Hematopoietic multipotent progenitor cell treated with erythropoietin and hydrocortisone succinate and interleukin-3 and kit ligand, for 6 days (in vitro differentiated cells): ENCODE results near the gene PRRC2B.
A peak's percentile ranks its signal among the peaks of the same experiment; 100 is the strongest.
"Not testable (repeated sequence)": the region's sequence is repeated elsewhere in the genome, so short reads cannot be mapped to it uniquely, and the experiment has no call there.

Source experiments
- DNase-seq: peaks from one replicate; pipeline ENCODE4 v3.0.0-alpha.2; 2015

PRRC2B gene

DNA sequence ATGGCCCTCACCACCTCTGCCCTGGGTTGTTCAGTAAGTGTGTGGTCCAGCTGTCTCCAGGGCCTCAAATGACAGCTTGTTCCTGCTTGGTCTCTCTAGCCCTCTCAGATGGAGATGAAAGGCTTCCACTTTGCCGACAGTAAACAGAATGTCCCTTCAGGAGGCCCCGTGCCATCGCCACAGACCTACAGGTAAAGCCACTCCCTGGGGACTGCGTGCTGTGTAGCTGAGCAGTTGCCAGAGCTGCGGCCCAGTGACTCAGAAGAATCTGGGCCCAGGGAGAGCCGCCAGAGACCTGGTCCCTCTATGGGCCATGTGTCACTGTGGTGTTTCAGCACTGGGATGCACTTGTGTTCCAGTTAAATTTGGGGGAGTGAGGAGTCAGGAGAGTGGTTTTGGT is 98.2 kb downstream of the PRRC2B start:
- DNase-seq, result no peak

DNA sequence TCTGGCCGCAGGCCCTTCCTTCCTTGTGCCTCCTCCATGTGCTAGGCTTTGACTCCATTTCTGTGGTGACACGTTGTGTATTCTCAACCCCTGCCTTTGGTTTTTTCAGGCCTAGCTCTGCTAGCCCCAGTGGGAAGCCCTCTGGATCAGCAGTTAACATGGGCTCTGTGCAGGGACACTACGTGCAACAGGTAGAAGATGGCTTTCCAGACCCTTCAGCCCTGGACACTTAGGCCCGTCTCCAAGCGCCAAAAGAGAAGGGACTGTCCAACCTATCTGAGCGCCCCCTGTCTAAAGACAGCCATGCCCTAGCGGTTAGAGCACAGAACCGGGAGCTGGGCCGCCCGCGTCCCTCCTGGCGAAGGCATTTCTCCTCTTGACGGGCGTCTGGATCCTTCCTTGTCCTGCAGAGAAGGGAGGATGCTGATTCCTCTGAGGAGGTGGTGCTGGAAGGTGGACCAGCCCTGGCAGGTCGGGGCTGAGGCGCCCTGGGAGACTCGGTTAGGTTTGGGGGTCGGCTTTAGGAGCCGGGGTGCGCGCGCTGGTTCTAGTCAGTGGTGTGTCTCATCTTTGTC is 100.5 kb downstream of the PRRC2B start:
- no peak for DNase-seq

DNA sequence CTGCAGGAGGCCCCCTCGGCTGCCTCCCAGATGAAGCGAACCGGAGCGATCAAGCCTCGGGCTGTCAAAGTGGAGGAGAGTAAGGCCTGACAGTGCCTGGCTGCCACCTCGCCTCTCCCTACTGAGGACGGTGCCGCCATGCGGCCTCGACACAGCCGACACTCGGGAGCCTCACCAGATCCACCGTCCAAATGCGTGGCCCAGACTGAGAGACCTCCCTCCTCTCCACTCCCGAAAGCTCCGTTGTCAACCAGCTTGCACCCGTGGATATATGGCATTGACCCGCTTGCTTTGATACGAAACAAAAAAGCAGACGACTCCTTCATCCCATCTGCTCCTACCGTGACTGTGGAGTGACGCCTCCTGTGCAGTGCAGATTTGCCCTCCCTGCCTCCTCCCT is 101.9 kb downstream of the PRRC2B start:
- DNase-seq, result no peak

DNA sequence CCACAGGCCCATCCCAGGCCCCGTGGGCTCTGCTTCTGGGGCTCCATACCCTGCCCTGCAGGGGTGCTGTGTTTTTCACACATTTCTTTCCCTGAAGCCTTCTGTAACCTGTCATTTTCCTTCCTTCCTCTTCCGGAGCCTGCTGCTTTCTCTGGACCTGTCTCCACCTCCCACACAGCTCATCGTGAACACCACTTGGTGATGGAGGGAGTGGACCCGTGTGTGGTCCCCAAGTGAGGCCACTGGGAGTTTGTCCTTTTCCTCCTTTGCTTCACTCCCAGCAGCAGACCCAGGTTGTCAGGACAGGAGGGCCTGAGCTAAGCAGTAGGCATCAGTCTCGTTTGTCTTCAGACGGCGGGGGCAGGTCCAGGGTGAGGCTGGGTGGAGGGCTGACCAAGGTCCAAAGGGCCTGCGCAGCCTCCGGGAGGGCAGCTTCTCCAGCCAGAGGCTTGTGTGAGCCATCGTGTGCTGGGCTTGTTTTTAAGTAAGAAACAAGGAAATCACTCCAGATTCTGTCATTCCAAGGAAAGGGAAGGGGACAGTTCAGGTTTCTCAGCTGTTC is 103.0 kb downstream of the PRRC2B start:
- DNase-seq, result no peak

DNA sequence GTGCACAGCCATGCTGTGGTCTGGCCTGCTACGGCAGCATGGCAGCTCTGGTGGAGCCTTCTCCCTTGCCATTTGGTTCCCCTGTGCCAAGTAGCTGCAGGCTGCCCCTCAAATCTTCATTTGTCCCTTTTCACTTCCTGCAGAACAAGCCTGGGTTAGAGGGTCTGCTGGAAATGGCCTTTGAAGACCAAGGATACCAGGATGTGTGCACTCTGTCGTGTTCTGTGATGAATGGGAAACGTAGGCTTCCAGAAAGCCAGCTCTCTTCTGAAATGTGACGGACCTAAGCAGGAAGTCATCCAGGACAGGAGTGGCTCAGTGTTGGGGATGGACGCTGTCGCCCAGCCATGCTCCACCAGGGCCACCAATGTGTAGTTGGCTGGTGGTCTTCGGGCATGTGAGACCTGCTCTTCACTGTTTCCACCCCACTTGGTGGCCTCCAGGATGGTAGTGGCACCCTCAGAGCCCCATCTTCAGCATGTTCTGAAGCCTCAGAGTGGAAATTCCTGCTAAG is 105.4 kb downstream of the PRRC2B start:
- no peak for DNase-seq

DNA sequence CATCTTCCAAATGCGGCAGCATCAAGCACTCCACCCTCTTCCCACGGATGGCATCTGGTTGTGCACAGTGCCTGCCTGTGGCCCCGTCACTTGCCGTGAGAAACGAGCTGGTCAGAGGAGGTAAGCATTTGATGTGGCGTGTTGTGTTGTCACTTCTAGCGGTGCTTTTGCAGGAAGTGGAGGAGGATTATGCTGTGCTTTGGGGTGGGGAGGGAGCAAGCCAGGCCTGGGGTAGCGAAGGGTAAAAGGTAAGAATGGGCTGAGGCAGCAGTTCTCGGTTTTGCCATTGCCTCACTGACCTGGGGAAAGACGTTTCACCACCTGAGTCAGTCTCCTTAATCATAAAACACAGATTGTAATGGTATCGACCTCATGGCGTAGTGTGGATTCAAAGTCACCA is 106.5 kb downstream of the PRRC2B start:
- no peak for DNase-seq

DNA sequence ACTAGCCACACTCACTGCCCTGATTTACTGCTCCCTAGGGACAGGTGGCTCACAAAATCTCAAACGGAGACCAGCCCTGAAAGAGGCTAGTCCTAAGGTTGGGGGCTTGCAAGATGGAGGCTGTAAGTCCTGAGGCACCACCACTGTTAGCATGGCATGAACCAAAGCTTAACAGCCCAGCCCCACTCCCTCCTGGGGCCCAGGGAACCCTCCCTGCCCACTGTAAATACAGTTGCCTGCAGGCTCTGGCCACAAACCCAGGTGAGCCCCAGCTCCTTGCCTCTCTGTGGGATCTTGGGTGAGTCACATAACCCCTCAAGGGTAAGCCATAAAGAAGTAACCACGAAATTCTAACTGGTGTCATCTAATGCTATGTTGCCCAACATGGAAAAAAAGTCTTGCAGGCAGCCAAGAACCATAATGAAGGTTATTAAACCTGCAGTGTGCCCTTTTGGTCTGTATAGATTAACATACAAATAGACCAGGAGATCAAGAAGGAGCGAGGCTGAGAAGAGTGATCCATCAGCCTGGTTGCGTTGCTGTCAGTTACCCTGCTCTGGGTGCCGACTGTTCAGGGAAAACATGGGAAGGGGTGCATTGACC is 107.2 kb downstream of the PRRC2B start:
- DNase-seq, result peak; percentile 32

DNA sequence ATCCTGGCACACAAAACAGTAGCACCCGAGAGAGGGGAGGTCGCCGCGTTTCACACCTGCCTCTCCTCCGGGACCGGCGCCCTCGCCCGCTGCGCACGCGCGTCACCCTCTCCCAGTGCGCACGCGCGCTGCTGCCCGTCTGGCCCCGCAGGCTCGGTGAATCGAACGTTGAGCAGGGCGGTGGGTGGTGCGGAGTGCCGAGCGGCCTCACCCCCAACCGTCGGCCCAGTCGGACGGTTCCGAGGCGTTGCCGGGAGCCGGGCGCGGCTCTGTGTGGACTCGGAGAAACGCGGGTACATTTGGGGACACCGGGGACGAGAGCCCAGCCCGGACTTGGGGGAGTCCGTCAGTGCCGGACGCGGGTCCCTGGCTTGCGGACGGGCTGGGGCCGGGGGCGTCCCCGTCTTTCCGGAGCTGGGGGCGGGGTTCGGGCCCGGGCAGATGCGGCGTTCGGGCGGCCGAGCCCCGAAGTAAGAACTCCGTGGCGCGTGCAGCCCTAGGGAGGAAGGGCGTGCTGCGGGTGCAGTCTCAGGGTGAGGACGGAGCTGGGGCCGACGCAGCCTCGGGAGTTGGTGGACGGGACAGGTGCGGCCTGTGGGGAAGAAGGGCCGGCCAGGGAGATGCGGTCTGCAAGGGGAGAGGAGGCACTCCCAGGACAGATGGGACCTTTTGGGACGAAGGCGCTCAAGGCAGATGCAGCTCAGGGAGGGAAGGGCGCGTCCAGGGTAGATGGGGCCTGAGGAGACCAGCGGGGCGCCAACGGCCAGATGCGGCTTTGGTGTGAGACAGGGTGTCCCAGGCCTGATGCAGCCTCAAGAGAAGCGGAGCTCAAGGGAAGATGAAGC is 109.1 kb downstream of the PRRC2B start, which contains the start of gene POMT1:
POMT1 (plus strand) TSS at position 138 of the 845 bp plus-strand sequence. CDS start 1,301 bp downstream, outside the sequence.
- peak; percentile 88 for DNase-seq

DNA sequence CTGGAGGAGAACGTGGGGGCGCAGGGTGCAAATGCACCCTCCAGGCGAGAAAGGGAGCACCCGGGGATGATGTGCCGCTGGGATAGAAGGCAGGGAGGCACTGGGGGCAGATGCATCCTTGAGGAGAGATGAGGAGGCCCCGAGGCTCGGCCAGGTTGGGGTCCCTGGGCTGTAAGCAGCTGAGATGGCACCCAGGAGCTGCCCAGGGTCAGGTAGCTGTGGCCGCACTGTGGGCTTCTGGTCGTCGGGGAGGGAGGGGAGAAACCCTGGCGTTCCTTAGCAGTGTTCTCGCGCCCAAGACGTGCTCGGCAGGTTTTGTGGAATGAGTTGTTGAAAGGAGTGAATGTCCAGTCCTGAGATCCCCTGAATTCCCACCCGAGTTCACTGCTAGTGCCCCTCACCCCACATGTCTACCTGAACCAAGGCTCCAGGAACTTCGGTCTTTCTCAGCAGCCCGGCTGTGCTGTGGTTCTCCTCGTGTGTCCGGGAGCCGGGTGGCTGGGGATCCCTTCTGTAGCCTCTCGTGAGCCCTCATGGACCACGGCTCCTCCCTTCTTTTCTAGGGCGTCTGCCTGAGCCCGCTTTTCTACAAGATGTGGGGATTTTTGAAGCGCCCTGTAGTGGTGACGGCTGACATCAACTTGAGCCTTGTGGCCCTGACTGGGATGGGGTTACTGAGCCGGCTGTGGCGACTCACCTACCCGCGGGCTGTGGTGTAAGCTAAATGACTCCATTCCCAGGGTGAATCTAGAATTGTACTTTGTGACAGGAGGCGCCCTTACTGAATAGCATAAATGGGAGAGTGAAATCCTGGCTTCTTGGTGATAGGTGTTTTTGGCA is 110.0 kb downstream of the PRRC2B start:
- DNase-seq, result peak; percentile 53

DNA sequence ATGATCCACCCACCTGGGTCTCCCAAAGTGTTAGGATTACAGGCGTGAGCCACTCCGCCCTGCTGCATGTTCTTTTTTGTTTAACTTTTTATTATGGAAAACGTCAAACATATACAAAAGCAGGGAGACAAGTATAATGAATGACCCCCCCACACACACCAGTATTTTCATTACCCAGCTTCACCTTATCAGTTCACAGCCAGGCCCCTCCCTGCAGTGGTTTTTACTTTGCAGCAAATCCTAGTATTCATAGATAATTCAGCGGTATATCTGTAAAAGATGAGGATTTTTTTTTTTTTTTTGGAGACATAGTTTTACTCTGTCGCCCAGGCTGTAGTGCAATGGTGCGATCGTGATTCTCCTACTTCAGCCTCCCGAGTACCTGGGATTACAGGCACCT is 111.1 kb downstream of the PRRC2B start:
- DNase-seq, result peak; percentile 73

DNA sequence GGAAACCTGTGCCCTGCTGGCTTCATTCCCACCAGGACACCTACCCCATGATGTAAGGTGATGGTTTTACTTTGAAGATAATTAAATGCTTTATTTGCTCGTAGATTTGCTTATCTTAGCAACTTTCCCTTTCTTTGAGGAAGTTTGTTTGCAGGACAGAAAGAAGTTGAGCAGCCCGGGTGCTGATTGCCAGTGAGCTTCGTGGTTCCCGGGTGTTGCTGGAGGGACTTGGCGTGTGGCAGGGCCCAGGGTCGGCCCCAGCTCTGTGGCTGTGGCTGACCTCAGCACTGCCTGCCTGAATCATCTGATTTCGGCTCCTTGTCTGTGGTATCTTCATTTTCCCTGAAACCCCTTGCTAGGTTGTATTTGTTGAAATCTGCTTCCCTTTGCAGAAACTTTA is 117.5 kb downstream of the PRRC2B start:
- DNase-seq, result no peak

DNA sequence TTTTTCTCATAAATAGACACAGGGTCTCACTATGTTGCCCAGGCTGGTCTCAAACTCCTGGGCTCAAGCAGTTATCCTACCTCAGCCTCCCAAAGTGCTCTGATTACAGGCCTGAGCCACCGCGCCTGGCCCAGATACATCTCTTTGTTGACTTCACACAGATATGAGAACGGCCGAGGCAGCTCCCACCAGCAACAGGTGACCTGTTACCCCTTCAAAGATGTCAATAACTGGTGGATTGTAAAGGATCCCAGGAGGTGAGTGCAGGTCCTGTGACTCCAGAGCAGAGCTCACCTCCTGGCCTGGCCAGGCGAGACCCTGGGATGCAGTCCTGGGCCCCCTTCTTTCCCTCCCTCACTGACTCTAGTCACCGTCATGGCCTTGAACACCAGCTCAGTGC is 118.0 kb downstream of the PRRC2B start:
- DNase-seq, result no peak

DNA sequence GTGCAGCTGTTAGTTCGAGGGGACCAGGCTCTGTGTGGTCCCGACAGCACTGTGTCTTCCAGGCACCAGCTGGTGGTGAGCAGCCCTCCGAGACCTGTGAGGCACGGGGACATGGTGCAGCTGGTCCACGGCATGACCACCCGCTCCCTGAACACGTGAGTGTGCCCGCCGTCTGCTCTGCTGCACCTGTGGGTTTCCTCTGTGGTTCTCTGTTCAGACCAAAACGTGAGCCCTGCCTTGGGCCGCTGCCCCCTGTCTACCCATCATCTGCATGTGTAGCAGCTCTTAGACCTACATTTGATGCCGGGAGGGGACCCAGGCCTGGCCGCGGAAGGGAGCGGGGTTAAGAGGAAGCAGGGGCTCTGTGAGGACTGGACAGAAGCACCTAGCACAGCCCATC is 119.3 kb downstream of the PRRC2B start:
- DNase-seq, result no peak

DNA sequence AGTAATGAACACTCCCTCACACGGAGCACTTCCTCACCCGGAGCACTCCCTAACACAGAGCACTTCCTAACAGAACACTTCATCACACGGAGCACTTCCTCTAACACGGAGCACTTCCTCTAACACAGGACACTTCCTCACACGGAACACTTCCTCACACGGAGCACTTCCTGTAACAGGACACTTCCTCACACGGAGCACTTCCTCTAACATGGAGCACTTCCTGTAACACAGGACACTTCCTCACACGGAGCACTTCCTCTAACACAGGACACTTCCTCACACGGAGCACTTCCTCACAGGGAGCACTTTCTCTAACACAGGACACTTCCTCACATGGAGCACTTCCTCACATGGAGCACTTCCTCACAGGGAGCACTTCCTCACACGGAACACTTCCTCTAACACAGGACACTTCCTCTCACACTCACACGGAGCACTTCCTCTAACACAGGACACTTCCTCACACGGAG is 121.7 kb downstream of the PRRC2B start:
- not testable (repeated sequence) for DNase-seq

DNA sequence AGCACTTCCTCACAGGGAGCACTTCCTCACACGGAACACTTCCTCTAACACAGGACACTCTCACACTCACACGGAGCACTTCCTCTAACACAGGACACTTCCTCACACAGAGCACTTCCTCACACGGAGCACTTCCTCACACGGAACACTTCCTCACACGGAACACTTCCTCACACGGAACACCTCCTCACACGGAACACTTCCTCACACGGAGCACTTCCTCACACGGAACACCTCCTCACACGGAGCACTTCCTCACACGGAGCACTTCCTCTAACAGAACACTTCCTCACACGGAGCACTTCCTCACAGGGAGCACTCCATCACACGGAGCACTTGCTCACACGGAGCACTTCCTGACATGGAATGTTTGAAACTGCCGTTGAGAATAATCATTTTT is 122.2 kb downstream of the PRRC2B start:
- no peak for DNase-seq

DNA sequence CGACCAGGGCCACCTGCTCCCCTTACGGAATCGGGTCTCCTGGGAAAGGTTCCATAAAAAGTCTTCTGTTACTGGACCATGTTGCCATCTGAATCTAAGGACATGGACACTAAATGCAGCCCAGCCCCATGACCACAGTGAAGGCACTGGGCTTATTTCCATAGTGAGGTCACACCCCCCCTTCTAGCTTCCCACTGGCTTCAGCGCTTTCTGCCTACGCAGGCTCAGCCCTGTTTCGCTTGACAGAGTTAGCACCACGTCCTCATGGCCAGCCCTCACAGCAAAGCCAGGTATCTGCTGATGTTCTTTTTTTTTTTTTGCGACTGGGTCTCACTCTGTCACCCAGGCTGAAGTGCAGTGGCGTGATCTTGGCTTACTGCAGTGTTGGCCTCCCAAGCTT is 123.0 kb downstream of the PRRC2B start:
- no peak for DNase-seq

DNA sequence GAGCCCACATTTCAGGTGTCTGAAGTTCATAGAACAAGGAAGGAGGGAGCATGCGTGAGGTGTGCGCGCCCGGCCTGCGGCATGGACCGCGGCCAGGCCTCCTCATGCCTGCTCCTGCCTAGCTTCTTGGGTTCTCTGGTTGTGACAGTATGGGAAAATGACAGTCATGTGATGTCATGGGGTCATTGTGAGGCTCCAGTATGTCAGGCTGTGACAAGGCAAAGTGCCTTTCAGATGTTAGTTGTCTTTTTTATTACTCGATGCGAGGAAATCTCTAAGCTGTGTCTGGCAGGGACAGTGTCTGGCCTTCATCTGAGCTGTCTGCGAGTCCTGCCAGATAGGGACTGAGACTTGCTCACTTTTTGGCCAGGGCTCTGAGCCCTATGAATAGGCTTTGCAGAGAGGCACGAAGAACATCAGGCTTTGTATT is 123.9 kb downstream of the PRRC2B start:
- no peak for DNase-seq

DNA sequence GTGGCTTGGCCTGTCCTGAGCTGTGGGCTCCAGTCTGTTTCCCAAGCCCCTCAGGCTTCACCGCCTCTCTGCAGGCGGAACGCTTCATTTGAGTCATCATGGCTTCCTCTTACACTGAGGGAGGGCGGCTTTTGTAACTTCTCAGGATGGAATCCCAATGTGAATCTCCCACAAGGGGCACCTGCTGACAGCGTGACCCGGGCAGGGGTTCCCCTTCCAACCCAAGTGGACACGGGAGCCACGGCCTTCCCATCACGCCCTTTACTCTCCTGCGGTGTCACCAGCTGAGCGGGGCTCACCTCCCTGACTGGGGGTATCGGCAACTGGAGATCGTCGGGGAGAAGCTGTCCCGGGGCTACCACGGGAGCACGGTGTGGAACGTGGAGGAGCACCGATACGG is 124.7 kb downstream of the PRRC2B start:
- no peak for DNase-seq

DNA sequence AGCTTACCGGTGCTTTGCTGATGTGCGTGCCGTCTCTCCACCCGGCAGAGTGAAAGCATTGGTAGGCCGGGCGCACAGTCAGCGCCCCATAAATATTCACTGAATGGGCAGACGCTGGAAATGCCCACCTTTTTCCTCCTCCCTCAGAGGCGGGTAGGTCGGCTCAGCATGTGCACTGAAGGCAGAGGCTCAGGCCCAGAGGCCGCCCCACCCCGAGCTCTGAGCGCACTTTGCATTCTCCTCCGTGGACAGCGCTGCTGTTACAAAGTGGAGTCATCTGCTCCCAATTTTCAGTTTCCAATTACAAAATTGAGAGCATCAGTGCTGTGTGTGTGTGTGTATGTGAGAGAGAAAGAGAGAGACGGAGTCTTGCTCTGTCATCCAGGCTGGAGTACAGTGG is 126.6 kb downstream of the PRRC2B start:
- no peak for DNase-seq

DNA sequence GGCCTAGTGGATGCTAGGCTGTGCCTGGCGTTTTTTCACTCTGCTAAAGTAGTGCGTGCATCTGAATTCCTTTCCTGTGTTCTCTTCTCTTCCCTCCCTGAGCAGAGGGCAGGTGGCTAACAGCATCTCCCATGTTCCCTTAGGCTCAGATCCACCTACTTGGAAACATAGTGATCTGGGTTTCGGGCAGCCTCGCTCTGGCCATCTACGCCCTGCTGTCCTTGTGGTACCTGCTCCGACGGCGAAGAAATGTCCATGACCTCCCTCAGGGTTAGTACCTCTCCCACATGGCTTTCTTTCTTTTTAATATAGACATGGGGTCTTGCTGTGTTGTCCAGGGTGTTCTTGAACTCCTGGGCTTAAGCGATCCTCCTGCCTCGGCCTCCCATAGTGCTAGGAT is 127.3 kb downstream of the PRRC2B start:
- DNase-seq, result no peak

DNA sequence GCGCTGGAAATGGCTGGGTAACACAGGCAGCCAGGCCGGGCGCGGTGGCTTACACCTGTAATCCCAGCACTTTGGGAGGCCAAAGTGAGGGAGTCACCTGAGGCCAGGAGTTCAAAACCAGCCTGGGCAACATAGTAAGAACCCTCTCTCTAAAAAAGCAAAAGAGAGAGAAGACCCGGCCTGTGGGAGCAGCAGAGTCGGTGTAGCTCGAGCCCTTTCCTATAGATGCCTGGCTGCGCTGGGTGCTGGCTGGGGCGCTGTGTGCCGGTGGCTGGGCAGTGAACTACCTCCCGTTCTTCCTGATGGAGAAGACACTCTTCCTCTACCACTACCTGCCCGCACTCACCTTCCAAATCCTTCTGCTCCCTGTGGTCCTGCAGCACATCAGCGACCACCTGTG is 127.9 kb downstream of the PRRC2B start:
- DNase-seq, result no peak

DNA sequence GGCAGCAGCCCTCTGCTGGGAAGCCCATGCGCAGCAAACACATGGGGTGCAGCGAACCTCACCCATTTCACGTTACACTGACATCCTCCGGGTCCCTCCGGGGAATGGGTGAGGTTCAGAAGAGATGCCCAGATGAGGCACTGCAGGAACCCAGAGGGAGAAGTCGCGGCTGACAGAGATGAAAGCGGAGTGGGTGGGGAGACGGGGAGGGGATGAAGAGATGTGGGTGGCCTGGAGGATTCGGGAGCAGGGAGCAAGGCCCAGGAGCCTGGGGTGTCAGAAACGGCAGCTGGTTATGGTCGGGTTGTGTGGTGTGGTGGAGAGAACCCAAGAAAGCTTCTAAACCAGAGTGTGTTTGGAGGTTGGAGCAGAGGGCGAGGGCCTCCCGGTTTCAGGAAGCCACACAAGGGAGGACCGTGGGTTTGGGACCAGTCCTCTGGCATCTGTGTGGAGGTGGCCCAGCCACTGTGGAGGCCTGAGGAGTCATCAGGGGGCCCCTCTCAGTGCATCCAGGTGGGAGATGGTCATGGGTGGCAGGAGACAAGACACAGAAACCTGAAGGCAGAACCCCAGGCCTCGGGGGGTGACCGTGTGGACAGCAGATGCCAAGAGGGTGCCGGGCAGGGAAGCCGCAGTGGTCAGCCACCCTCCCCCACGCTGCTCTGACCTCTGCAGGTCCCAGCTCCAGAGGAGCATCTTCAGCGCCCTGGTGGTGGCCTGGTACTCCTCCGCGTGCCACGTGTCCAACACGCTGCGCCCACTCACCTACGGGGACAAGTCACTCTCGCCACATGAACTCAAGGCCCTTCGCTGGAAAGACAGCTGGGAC is 128.6 kb downstream of the PRRC2B start:
- no peak for DNase-seq
